ENCODE measurements around the gene KCNK1. TPM values are rescaled to one million over a fixed set of nuclear protein-coding genes. Genes with fewer than 3 reads are reported as not detected.
A peak's percentile ranks its signal among the peaks of the same experiment; 100 is the strongest.
"Not testable (repeated sequence)": the region's sequence is repeated elsewhere in the genome, so short reads cannot be mapped to it uniquely, and the experiment has no call there.

KCNK1 gene
- total RNA-seq, 1 donor from 2014 or later = not detected

DNA sequence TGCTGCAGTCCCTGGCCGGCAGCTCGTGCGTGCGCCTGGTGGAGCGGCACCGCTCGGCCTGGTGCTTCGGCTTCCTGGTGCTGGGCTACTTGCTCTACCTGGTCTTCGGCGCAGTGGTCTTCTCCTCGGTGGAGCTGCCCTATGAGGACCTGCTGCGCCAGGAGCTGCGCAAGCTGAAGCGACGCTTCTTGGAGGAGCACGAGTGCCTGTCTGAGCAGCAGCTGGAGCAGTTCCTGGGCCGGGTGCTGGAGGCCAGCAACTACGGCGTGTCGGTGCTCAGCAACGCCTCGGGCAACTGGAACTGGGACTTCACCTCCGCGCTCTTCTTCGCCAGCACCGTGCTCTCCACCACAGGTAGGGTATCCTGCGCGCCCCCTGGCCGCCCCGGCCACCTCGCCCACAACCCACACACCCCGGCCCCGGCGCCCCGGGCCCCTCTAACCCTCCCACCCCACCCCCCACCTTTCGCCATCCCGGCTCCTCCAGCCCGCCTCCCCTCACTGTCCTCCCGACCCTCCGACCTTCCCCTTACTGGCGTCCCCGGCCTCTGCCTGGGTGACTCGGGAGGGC lies 352 bp downstream of the KCNK1 start:
- Mint-ChIP-seq H3K4me1 (ENCODE audit: unreplicated experiment) (peaks cover 9% of the 10 kb centered on the region), H3K27me3 (ENCODE audit: unreplicated experiment) (peaks cover 43% of the 10 kb centered on the region), H3K36me3 (ENCODE audit: unreplicated experiment) (no peaks in the 10 kb centered on the region), H3K4me3 (ENCODE audit: unreplicated experiment) (peak overlapping the region; percentile 68), H3K9me3 (ENCODE audit: unreplicated experiment) (no peaks in the 10 kb centered on the region), H3K27ac (ENCODE audit: unreplicated experiment) (no peak overlapping the region)
- no peak for DNase-seq (ENCODE audit: extremely low spot score, unreplicated experiment)
- TF ChIP-seq, protein P1, sequence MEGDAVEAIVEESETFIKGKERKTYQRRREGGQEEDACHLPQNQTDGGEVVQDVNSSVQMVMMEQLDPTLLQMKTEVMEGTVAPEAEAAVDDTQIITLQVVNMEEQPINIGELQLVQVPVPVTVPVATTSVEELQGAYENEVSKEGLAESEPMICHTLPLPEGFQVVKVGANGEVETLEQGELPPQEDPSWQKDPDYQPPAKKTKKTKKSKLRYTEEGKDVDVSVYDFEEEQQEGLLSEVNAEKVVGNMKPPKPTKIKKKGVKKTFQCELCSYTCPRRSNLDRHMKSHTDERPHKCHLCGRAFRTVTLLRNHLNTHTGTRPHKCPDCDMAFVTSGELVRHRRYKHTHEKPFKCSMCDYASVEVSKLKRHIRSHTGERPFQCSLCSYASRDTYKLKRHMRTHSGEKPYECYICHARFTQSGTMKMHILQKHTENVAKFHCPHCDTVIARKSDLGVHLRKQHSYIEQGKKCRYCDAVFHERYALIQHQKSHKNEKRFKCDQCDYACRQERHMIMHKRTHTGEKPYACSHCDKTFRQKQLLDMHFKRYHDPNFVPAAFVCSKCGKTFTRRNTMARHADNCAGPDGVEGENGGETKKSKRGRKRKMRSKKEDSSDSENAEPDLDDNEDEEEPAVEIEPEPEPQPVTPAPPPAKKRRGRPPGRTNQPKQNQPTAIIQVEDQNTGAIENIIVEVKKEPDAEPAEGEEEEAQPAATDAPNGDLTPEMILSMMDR (IDR thresholded peaks at IDR 0.05) = no peak

DNA sequence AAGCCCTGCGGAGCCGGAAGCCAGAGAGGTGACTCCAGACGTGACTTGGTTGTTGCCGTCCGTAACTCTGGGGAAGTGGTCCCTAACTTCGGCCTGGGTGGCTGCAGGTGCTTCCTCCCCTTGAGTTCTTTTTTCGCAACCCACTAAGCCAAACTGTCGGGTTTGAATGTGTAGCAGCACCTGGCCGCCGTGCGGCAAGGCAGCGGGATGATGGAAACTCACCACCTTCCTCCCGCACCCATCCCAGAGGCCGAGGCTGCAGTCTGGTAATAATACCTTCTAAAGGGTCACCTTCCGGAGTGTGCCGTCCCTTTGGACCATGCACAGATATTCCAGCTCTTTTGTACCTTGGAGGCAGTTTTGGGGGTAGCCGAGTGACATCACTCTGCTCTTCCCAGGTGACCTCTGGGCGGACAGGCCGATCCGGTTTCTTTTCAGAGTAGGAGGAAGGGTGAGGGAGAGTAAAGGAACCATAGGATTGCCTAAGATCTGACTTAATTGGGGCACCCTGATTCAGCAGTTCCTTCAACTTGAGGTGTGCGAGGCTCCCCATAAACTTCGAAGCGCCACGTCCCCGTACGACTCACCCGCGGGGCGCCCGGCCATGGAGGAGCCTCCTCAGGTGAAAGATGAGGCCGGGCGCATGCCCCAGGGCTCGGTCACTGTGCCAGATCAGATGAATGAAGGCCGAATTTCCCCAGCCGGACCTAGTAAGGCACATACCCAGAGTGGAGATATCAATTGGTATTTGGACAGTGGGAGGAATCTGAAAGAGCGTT lies 1.0 kb downstream of the KCNK1 start:
- H3K27ac Mint-ChIP-seq (ENCODE audit: unreplicated experiment) = no peak overlapping the region
- H3K4me1 Mint-ChIP-seq (ENCODE audit: unreplicated experiment) = peaks cover 9% of the 10 kb centered on the region

DNA sequence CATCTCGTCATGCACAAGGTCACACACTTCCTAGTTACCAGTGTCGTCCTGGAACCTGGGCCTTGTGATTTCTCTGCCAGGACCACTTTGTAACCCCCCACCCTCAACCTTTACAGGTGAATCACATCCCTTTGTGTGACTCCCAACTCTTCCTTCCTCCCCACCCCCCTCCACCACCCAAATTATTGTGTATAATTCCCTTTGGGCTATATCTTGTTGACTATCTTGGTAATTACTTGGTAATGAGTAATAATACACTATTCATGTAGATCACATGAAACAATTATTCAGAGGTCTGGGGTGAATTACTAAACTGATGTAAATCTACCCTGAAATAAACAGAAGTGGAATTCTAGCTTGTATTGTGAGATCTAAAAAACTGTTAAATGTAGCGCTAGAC lies 1.7 kb downstream of the KCNK1 start:
- H3K27me3 Mint-ChIP-seq (ENCODE audit: unreplicated experiment) = peaks cover 43% of the 10 kb centered on the region
- H3K4me1 Mint-ChIP-seq (ENCODE audit: unreplicated experiment) = peaks cover 9% of the 10 kb centered on the region
- H3K27ac Mint-ChIP-seq (ENCODE audit: unreplicated experiment) = no peak overlapping the region
- H3K4me3 Mint-ChIP-seq (ENCODE audit: unreplicated experiment) = no peak overlapping the region
- no peaks in the 10 kb centered on the region for H3K9me3 Mint-ChIP-seq (ENCODE audit: unreplicated experiment)
- H3K36me3 Mint-ChIP-seq (ENCODE audit: unreplicated experiment) = no peaks in the 10 kb centered on the region
- TF ChIP-seq, protein P1 (IDR thresholded peaks at IDR 0.05) = no peak
- DNase-seq (ENCODE audit: extremely low spot score, unreplicated experiment) = no peak

More for the DNA sequence above, 1.0 kb downstream of the KCNK1 start:
- Mint-ChIP-seq H3K4me3 (ENCODE audit: unreplicated experiment) (peak overlapping the region; percentile 56), H3K36me3 (ENCODE audit: unreplicated experiment) (no peaks in the 10 kb centered on the region), H3K27me3 (ENCODE audit: unreplicated experiment) (peaks cover 43% of the 10 kb centered on the region), H3K9me3 (ENCODE audit: unreplicated experiment) (no peaks in the 10 kb centered on the region)
- TF ChIP-seq, protein P1 (IDR thresholded peaks at IDR 0.05) = no peak
- no peak for DNase-seq (ENCODE audit: extremely low spot score, unreplicated experiment)

DNA sequence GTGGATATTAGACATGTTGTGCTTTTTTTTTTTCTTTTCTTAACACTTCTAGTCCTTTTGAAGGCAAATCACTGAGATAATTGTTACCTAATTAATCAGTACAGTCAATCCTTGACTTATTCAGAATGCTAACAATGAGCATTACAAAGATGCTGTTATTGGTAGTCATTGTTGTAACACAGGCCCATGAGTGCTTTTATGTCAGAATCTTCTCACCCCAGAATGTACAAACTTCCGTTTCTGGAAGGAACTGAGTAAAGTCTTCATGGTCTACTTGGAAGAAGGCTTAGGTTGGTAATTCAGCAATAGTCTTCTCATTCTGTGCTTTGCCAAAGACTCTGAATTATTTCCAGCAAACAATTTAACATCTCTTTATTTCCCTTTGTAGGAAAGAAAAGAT lies 3.1 kb downstream of the KCNK1 start:
- Mint-ChIP-seq H3K4me1 (ENCODE audit: unreplicated experiment) (peaks cover 9% of the 10 kb centered on the region), H3K4me3 (ENCODE audit: unreplicated experiment) (no peak overlapping the region), H3K27me3 (ENCODE audit: unreplicated experiment) (peaks cover 33% of the 10 kb centered on the region), H3K9me3 (ENCODE audit: unreplicated experiment) (no peaks in the 10 kb centered on the region), H3K36me3 (ENCODE audit: unreplicated experiment) (no peaks in the 10 kb centered on the region), H3K27ac (ENCODE audit: unreplicated experiment) (no peak overlapping the region)
- no peak for DNase-seq (ENCODE audit: extremely low spot score, unreplicated experiment)
- TF ChIP-seq, protein P1 (IDR thresholded peaks at IDR 0.05) = no peak

DNA sequence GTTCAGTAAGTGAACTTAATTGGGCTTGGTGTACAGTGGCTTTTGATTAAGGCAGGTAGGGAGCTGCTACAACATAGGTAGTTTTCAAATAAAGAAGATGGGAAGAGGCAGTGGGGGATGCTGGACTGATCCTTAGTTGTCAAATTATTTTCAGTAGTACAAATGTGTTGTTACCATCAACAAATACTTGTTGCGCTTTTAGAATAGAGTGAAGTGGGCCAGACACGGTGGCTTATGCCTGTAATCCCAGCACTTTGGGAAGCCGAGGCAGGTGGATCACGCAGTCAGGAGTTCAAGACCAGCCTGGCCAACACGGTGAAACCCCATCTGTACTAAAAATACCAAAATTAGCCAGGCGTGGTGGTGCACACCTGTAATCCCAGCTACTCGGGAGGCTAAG lies 5.5 kb downstream of the KCNK1 start:
- not testable (repeated sequence) for H3K4me1 Mint-ChIP-seq (ENCODE audit: unreplicated experiment); DNase-seq (ENCODE audit: extremely low spot score, unreplicated experiment); H3K36me3 Mint-ChIP-seq (ENCODE audit: unreplicated experiment); H3K27ac Mint-ChIP-seq (ENCODE audit: unreplicated experiment); H3K4me3 Mint-ChIP-seq (ENCODE audit: unreplicated experiment); H3K9me3 Mint-ChIP-seq (ENCODE audit: unreplicated experiment)
- peaks cover 21% of the 10 kb centered on the region for H3K27me3 Mint-ChIP-seq (ENCODE audit: unreplicated experiment)
